Muscle of leg (tissue), 11 donors: ENCODE measurements around the gene PRKCE. TPM values are rescaled to one million over a fixed set of nuclear protein-coding genes. Genes with fewer than 3 reads are reported as not detected.

Source experiments
- DNase-seq: peaks from one replicate; pipeline ENCODE4 v3.0.0; 2013
- H3K27ac ChIP-seq: one replicate; pipeline ENCODE4 v1.5.1; 2013; ENCODE audit warnings: mild to moderate bottlenecking, low read length, control low read depth
- H3K27me3 ChIP-seq: one replicate; pipeline ENCODE4 v1.6.1; 2013; ENCODE audit warnings: low read length; ENCODE audit not compliant: control insufficient read depth, insufficient read depth
- H3K36me3 ChIP-seq: one replicate; pipeline ENCODE4 v1.6.1; 2013; ENCODE audit warnings: low read length; ENCODE audit not compliant: control insufficient read depth, insufficient read depth
- H3K4me1 ChIP-seq: one replicate; pipeline ENCODE4 v1.6.1; 2013; ENCODE audit warnings: low read length; ENCODE audit not compliant: control insufficient read depth, insufficient read depth
- H3K4me3 ChIP-seq: one replicate; pipeline ENCODE4 v1.5.1; 2013; ENCODE audit warnings: low read length, control low read depth
- H3K9me3 ChIP-seq: replicated peaks from 2 replicates; pipeline ENCODE4 v1.6.1; 2013; ENCODE audit warnings: low read depth, low read length; ENCODE audit not compliant: control insufficient read depth
- WGBS: methylation state at CpG from one replicate; pipeline ENCODE4 v1.1.5; 2013; ENCODE audit warnings: missing lambda C conversion rate; ENCODE audit not compliant: insufficient coverage; 5-methylcytosine and 5-hydroxymethylcytosine counted together
- polyA plus RNA-seq, 8 donors: library from polyadenylated mRNA; unstranded; fragments of 120-200 nt; gene quantifications; one replicate each; pipeline versions ENCODE4 v1.2.1 to v1.2.3, GENCODE V29; 2013; ENCODE audit warnings: inconsistent platforms in 1 of 8, low replicate concordance in 1 of 8; ENCODE audit not compliant: insufficient read length in 8 of 8, insufficient read depth in 1 of 8
- total RNA-seq: library from RNA; stranded (reverse); fragments of 120-200 nt; gene quantifications from one replicate; pipeline ENCODE4 v1.2.4, GENCODE V29; 2013

PRKCE gene
- total and polyA plus RNA-seq, 9 donors, result 3.5 to 8.6 (median 6.3) TPM

DNA sequence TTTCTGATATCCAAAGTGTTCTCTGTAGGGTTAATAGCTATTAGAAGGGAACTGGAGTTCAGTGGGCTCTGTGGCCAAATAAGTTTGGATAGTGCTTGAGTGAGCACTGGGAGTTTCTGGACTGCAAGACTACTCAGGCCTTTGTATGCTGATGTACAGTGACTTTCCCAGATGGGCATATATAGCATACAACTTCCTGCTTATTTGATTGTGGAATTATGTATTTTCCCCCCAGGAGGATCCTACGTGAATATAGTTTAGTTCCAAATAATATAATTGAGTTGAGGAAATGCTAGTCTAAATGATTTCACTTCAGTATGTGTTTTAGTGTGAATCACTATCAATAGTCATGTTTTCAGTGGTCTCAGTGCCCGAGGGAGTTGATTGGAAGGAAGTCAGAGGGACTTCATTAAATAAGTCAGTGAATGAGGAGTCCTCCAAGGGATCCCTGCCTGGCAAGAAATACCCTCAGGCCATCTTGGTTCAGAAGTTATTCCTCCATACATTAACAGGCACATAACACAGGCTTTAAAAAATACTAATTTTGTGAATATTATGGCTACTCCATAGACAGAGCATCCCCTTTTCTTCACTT is 251.4 kb downstream of the PRKCE start:
- Histone ChIP-seq H3K27ac (peak overlapping the region; percentile 85), H3K27me3 (peaks cover 20% of the 10 kb centered on the region), H3K9me3 (no peaks in the 10 kb centered on the region), H3K4me3 (no peak overlapping the region), H3K4me1 (peaks cover 41% of the 10 kb centered on the region), H3K36me3 (no peaks in the 10 kb centered on the region)
- WGBS, result no CpG with 5 or more reads among the region's 2 CpGs
- peak; percentile 89 for DNase-seq

DNA sequence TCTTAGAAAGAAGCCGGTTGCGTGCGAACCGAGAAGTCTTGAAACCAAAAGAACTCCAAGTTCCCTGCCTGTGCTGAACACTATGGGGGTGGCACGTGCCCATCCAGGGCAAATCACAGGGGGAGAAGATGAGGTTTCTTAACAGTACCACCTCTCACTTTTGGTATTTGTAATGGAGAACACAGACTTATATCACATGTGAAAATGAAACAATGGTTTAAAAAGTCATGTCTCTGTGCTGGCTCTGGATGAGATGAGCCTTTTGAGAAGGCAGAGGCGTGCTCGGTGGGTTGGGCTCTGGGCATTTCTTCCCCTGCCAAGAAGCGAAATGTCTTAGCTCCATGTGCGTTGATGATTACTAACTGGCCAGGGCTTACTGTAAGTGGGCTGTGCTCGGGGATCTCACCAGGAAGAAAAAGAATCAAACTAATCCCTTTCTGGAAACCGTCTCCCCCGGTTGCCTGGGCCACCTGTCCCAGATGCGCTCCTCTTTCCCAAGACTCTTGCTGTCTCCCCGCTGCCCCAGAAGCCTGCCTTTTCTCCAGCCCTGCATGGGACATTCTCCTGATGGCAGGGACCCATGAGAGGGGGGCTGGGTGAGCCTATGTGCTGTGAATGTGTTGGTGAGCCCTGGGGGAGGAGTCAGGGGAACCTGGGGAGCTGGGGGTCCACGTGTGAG is 252.9 kb downstream of the PRKCE start:
- DNase-seq, result peak; percentile 82
- 55% methylated on average over 7 of the region's 15 CpGs for WGBS
- peak overlapping the region; percentile 66 for H3K27ac ChIP-seq

DNA sequence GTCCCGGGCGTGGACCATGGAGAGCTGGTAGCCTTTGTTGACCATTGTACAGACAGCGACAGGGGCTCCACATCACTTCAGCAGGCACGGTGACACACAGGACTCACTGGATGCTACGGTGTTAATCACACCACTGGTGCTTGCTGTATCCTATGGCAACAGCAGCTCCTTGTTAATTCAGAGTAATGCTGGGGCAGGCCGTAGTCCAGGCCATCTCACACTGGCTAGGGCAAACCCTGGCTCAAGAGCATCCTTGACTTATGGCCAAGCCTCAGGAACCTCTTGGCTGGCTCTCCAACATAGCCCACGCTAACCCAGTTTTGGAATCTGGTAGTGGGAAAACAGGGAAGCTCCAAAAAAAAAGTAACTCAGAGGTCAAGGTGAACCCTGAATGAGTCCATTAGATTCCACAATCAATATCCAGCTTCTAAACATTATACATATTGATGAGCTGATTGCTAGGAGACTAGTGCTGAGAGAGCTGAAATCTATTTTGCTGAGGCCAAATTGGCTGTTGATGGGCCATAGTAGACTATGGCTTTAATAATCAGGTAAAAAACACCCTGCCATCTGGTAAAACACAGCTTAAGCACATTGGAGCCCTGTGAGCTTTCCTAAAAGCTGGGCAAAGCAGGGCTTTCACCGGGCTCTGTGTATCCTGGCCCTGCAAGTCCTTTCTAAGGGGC is 253.6 kb downstream of the PRKCE start:
- Histone ChIP-seq H3K27me3 (peaks cover 25% of the 10 kb centered on the region), H3K4me3 (no peak overlapping the region), H3K27ac (peak overlapping the region; percentile 40), H3K36me3 (no peaks in the 10 kb centered on the region), H3K4me1 (peaks cover 42% of the 10 kb centered on the region), H3K9me3 (no peaks in the 10 kb centered on the region)
- WGBS, result 54% methylated on average over 7 of the region's 8 CpGs
- DNase-seq, result no peak

More for the DNA sequence above, 252.9 kb downstream of the PRKCE start:
- Histone ChIP-seq H3K4me1 (peaks cover 41% of the 10 kb centered on the region), H3K27me3 (peaks cover 25% of the 10 kb centered on the region), H3K36me3 (no peaks in the 10 kb centered on the region), H3K4me3 (no peak overlapping the region), H3K9me3 (no peaks in the 10 kb centered on the region)

DNA sequence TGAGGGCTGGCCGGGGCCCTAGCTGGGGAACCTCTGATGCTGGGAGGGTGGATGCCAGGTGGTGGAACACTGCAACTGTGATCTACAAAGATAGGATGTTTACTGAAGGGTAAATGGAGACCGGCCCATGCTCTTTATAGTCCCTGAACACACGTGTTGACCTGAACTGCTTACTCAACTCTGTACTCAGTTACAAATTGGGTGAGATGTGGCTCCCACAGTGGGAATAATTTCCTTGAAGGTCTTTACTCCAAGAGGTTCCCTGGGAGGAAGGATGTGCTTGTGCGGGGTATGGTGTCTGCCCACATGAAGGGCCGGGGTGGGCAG is 254.1 kb downstream of the PRKCE start:
- Histone ChIP-seq H3K36me3 (no peaks in the 10 kb centered on the region), H3K27ac (no peak overlapping the region), H3K9me3 (no peaks in the 10 kb centered on the region), H3K4me3 (no peak overlapping the region), H3K4me1 (peaks cover 42% of the 10 kb centered on the region), H3K27me3 (peaks cover 27% of the 10 kb centered on the region)
- no peak for DNase-seq
- 100% methylated on average over 1 of the region's 5 CpGs for WGBS

DNA sequence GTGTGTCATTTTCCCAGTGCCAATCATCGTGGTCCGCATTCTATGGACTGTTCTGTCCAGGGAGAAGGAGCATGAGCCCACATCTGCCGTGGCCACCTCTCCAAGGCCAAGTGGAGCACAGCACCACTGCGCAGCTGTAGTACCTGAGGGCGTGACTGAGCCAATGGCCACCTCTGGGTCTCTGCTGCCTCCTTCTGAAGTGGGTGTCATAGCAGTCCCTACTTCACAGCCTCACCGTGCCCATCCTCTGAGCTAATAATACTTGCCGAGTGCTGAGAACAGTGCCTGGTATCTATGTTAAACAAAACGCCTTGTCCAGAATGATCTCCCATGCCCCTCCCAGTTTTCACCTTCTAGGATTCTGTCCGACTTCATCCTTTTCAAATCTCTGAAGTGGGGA is 256.1 kb downstream of the PRKCE start:
- no peak for DNase-seq
- Histone ChIP-seq H3K27ac (no peak overlapping the region), H3K4me1 (peaks cover 35% of the 10 kb centered on the region), H3K4me3 (no peak overlapping the region), H3K9me3 (no peaks in the 10 kb centered on the region), H3K27me3 (peaks cover 32% of the 10 kb centered on the region), H3K36me3 (no peaks in the 10 kb centered on the region)
- WGBS, result 94% methylated on average over 5 of the region's 9 CpGs

DNA sequence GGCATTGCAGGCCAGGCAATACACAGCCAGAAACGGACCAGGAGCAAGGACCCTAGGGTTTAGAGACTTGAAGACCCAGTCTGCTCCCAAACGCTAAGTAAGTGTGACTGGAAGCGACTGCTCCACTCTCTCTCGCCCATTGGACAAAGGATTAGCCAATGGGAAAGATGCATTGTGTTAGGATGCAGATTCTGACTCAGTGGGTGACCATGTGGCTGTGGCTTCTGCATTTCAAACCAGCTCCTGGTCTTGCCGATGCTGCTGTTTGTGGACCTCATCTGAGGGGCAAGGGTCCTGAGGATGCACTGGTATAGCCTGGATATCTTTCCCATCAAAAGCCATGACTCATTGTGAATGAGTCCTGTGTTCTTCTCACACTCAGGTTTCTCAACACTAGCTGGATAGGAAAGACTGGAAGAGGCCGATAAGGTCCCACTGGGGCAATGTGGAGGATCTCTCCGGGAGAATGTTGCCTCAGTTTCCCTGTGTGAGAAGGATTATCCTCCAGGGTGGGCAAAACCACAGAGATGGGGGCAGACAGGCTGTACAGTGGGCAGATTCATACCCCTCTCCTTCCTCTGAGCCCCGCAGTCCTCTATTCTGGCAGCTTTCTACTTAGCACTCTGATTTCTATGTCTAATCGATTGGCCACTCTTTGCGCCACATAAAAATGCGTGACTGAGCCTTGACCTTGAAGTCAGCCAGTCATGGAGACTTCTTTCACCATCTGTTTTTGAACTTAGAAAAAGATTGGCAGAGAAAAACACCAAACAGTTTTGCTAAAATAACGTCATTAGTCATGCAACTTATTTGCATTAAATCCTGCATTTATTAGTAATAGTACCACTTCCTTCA is 257.1 kb downstream of the PRKCE start:
- peak; percentile 78 for DNase-seq
- Histone ChIP-seq H3K9me3 (no peaks in the 10 kb centered on the region), H3K27me3 (peaks cover 32% of the 10 kb centered on the region), H3K4me3 (no peak overlapping the region), H3K27ac (no peak overlapping the region), H3K36me3 (no peaks in the 10 kb centered on the region), H3K4me1 (peaks cover 34% of the 10 kb centered on the region)
- WGBS, result 62% methylated on average over 9 of the region's 12 CpGs

DNA sequence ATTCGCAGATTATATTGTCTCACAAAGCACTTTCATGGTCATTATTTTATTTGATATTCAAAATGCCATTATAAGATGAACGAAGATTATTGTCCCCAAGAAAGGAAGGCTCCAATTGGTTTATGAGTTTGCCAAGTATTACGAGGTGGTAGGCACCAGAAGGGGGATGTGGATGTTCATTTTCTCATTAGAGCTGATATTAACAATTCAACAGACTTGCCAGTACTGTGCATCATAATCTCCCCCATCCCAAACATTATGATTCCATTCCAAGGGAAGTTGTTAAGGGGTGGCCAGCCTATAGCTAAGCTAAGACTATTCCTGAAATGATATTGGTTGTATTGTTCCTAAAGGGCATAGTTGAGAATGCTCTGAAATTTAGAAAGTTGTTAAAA is 257.7 kb downstream of the PRKCE start:
- no CpG with 5 or more reads among the region's 3 CpGs for WGBS
- Histone ChIP-seq H3K4me3 (no peak overlapping the region), H3K27ac (no peak overlapping the region), H3K9me3 (no peaks in the 10 kb centered on the region), H3K27me3 (peaks cover 32% of the 10 kb centered on the region), H3K36me3 (no peaks in the 10 kb centered on the region), H3K4me1 (peaks cover 30% of the 10 kb centered on the region)
- DNase-seq, result no peak

DNA sequence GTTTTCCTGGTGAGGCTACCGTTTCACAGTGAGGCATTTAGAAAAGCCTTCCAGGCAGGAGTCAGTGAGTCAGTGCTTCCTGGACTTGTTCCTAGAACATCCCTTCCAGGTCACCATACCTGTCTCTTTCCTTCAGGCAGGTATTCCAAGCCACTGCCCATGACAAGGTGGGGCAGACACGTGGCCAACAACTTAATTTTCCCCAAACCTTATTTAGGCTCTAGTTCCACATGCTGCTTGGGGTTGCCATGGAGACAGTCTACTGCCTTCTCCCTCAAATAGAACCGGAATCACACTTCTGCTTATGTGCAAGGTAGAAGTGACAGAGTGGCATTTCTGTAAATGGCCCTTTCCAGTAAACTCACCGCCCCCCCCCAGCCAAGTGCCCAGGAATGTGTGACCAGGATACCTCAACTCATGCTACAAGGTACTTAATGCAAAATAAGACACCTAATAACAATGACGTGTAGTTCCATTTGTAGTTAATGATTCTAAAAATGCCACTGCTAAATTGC is 258.3 kb downstream of the PRKCE start:
- 17% methylated on average over 2 of the region's 5 CpGs for WGBS
- peaks cover 25% of the 10 kb centered on the region for H3K4me1 ChIP-seq
- no peak overlapping the region for H3K27ac ChIP-seq
- no peaks in the 10 kb centered on the region for H3K9me3 ChIP-seq
- peaks cover 35% of the 10 kb centered on the region for H3K27me3 ChIP-seq
- no peak for DNase-seq
- no peaks in the 10 kb centered on the region for H3K36me3 ChIP-seq
- H3K4me3 ChIP-seq, result no peak overlapping the region

DNA sequence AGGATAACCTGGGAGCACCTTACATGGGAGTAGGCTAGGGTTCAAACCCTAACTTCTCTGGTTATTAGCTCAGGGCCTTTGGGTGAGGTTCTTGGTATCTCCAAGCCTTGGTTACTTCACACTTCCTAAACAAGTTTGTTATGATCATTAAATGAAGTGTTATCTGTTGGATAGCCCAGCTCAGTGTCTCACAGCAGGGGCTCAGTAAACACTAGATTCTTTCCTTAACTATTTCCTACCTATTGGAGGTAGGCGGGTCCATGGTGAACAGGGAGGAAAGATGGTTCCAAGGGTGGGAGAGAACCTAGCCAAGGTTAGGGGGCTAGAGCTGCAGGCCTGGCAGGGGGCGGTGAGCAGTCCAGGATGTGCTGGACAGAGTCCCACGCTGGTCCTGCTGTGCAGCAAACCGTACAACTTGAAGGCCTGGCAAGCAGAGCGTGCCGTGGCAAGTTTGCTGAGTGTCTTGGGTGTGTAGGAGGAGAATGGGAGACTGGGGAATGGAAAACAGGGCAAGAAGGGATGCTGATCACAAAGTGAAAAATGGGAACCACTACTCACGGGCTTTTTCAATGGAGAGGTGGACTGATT is 259.1 kb downstream of the PRKCE start:
- 87% methylated on average over 6 of the region's 7 CpGs for WGBS
- peaks cover 17% of the 10 kb centered on the region for H3K4me1 ChIP-seq
- H3K36me3 ChIP-seq, result no peaks in the 10 kb centered on the region
- H3K9me3 ChIP-seq, result no peaks in the 10 kb centered on the region
- H3K27me3 ChIP-seq, result peaks cover 34% of the 10 kb centered on the region
- H3K27ac ChIP-seq, result no peak overlapping the region
- no peak for DNase-seq
- H3K4me3 ChIP-seq, result no peak overlapping the region
